ENCODE data around the gene COG8. TPM values are rescaled to one million over a fixed set of nuclear protein-coding genes. Genes with fewer than 3 reads are reported as not detected.
"Not testable (repeated sequence)": the region's sequence is repeated elsewhere in the genome, so short reads cannot be mapped to it uniquely, and the experiment has no call there.

Gene COG8
- total and polyA plus RNA-seq, 9 donors = 21.0 to 48.9 (median 40.7) TPM

DNA sequence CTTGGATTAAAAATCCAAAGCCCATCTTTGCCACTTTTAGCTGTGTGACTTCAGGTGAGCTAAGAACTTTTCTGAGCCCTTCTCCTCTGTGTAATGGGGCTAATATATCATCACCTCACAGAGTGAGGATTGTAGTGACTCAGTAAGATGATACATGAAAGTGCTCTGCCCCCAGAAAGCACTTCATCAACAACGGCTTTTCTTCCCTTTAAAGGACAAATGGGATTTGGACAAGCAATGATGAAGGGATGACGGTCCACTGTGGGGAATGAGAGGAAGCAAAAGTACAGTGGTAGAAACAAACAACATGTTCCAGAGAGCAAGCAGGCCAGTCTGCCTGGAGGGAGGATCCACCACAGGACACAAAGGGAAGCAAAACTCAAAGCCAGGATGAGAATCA lies 26.5 kb upstream of the COG8 start:
- no peak overlapping the region for H3K27ac ChIP-seq
- WGBS, 3 donors = 75 to 83% (median 82%) methylated on average over 2 of the region's 2 CpGs

DNA sequence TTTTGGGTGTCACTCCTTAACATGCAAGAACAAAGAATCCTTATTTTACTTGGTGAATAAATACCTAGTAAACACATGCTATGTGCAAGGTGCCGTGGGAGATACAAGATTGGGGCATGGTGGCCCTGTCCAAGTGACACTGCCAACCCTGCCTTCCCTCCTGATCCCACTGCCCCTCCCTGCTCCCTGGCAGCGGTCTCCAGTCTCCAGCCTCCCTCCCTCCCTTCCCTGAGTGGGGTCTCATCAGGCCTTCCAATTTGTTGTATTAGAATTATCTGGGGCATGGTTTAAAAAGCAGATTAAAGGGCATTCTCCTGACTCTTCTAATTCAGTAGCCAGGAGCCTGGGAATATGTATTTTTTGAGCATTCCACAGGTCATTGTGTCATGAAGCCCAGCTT lies 24.7 kb upstream of the COG8 start:
- H3K27ac ChIP-seq = no peak overlapping the region

More for the DNA sequence above, 26.5 kb upstream of the COG8 start:
- H3K36me3 ChIP-seq = no peaks in the 10 kb centered on the region
- H3K4me1 ChIP-seq (ENCODE audit: insufficient read depth) = no peaks in the 10 kb centered on the region
- intact Hi-C loops (cut with DNase I) = no loop called here
- H3K27me3 ChIP-seq = no peaks in the 10 kb centered on the region
- H3K9me3 ChIP-seq = no peaks in the 10 kb centered on the region
- TF ChIP-seq POLR2A (IDR thresholded peaks at IDR 0.05) (no peak), EP300 (IDR thresholded peaks at IDR 0.05) (no peak)
- TF ChIP-seq, protein P1, sequence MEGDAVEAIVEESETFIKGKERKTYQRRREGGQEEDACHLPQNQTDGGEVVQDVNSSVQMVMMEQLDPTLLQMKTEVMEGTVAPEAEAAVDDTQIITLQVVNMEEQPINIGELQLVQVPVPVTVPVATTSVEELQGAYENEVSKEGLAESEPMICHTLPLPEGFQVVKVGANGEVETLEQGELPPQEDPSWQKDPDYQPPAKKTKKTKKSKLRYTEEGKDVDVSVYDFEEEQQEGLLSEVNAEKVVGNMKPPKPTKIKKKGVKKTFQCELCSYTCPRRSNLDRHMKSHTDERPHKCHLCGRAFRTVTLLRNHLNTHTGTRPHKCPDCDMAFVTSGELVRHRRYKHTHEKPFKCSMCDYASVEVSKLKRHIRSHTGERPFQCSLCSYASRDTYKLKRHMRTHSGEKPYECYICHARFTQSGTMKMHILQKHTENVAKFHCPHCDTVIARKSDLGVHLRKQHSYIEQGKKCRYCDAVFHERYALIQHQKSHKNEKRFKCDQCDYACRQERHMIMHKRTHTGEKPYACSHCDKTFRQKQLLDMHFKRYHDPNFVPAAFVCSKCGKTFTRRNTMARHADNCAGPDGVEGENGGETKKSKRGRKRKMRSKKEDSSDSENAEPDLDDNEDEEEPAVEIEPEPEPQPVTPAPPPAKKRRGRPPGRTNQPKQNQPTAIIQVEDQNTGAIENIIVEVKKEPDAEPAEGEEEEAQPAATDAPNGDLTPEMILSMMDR (IDR thresholded peaks at IDR 0.05) = no peak
- H3K4me3 ChIP-seq = no peak overlapping the region
- no peak for DNase-seq

DNA sequence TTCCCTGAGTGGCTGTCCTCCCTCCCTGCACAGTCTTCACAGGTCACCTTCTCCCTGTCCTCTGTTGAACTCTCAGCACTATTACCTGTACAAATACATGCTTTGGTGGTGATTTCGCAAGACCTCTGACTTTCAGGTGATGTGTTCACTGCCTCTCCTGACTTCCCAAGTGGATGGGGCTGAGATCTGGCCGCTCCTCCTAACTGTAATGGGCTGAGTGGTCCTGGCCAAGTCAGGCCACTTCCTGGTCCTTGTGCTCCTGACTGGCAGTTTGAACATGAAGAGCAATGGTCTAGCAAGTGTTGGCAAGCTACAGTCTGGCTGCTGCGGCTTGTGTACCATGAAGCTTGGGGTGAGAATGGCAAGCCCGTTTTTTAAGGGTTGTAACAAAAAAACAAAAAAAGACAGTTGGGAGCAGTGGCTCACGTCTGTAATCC lies 23.9 kb upstream of the COG8 start:
- WGBS, 3 donors = 86 to 93% (median 90%) methylated on average over 5 of the region's 5 CpGs
- intact Hi-C loops (cut with DNase I) = no loop called here
- Histone ChIP-seq H3K36me3 (no peaks in the 10 kb centered on the region), H3K27me3 (no peaks in the 10 kb centered on the region), H3K9me3 (no peaks in the 10 kb centered on the region), H3K4me1 (ENCODE audit: insufficient read depth) (no peaks in the 10 kb centered on the region), H3K4me3 (no peak overlapping the region), H3K27ac (no peak overlapping the region)
- DNase-seq = no peak
- TF ChIP-seq, protein P1 (IDR thresholded peaks at IDR 0.05) = no peak
- no peak for TF ChIP-seq EP300 (IDR thresholded peaks at IDR 0.05)
- no peak for TF ChIP-seq POLR2A (IDR thresholded peaks at IDR 0.05)

More for the DNA sequence above, 24.7 kb upstream of the COG8 start:
- no peaks in the 10 kb centered on the region for H3K36me3 ChIP-seq
- intact Hi-C loops (cut with DNase I) = no loop called here
- no peaks in the 10 kb centered on the region for H3K4me1 ChIP-seq (ENCODE audit: insufficient read depth)
- WGBS, 3 donors = 80 to 90% (median 88%) methylated on average over 2 of the region's 2 CpGs
- no peaks in the 10 kb centered on the region for H3K9me3 ChIP-seq
- no peak for DNase-seq
- TF ChIP-seq POLR2A (IDR thresholded peaks at IDR 0.05) = no peak
- TF ChIP-seq EP300 (IDR thresholded peaks at IDR 0.05) = no peak
- TF ChIP-seq, protein P1 (IDR thresholded peaks at IDR 0.05) = no peak
- no peaks in the 10 kb centered on the region for H3K27me3 ChIP-seq
- no peak overlapping the region for H3K4me3 ChIP-seq

GRCh38 chr16:69360070-69360469 lies 20.7 kb upstream of the COG8 start:
- H3K4me1 ChIP-seq (ENCODE audit: insufficient read depth); intact Hi-C loops (cut with DNase I); H3K27me3 ChIP-seq; H3K36me3 ChIP-seq; H3K27ac ChIP-seq; H3K4me3 ChIP-seq; DNase-seq; H3K9me3 ChIP-seq: not testable (repeated sequence)
- WGBS, 3 donors = 96 to 97% (median 97%) methylated on average over 9 of the region's 9 CpGs

- DNase-seq = no peak
- Histone ChIP-seq H3K9me3 (no peaks in the 10 kb centered on the region), H3K36me3 (no peaks in the 10 kb centered on the region), H3K27ac (no peak within 1 kb of the TSS), H3K4me3 (no peak within 1 kb of the TSS), H3K4me1 (ENCODE audit: insufficient read depth) (no peaks in the 10 kb centered on the region), H3K27me3 (no peaks in the 10 kb centered on the region)
- intact Hi-C loops (cut with DNase I) = no loop called here
- TF ChIP-seq, protein P1 (IDR thresholded peaks at IDR 0.05) = no peak
- no peak for TF ChIP-seq EP300 (IDR thresholded peaks at IDR 0.05)
- TF ChIP-seq POLR2A (IDR thresholded peaks at IDR 0.05) = no peak
- WGBS, 3 donors = 83 to 88% (median 86%) methylated on average over 12 of the region's 12 CpGs
Observed at GRCh38 chr16:69351309-69352027, 12.1 kb upstream of the COG8 start, which contains the start of gene TMED6. Gene TMED6, minus strand, starts transcription at chr16:69351786. Its CDS starts 33 bp downstream, at chr16:69351753.

Measured in ovary (tissue), 9 donors.